ENCODE data around the gene FIGN. TPM values are rescaled to one million over a fixed set of nuclear protein-coding genes. Genes with fewer than 3 reads are reported as not detected.

The FIGN gene
- total and polyA plus RNA-seq, 9 of the 15 experiments (the other 6 are each of a cell fraction or from before 2014, with no cell fraction given), result 0.02 TPM; not detected in 8

- Histone ChIP-seq H3K9me3 (replicated peaks; ENCODE audit: control insufficient read depth, insufficient read depth, low read depth, low read length) (no peaks in the 10 kb centered on the region; the same call in 1 of the 2 replicates), H3K79me2 (ENCODE audit: control insufficient read depth, insufficient read depth, low read length) (no peaks in the 10 kb centered on the region), H3K36me3 (ENCODE audit: control insufficient read depth, insufficient read depth, low read length) (no peaks in the 10 kb centered on the region), H3K27ac (ENCODE audit: extremely low read depth, low read depth, low read length) (no peak overlapping the region), H4K20me1 (replicated peaks; ENCODE audit: control insufficient read depth, insufficient read depth, low read length) (no peaks in the 10 kb centered on the region), H3K9ac (ENCODE audit: insufficient read depth in 1 of 2, low read depth in 2 of 2, low read length in 2 of 2) (no peak overlapping the region), H3K4me3 (no peak overlapping the region), H3K4me1 (replicated peaks in 1 of 2; ENCODE audit: control insufficient read depth in 2 of 2, insufficient read depth in 2 of 2, low read length in 2 of 2) (no peaks in the 10 kb centered on the region), H2AFZ (ENCODE audit: low read depth, low read length) (no peak overlapping the region), H3K4me2 (ENCODE audit: insufficient read depth, low read length) (no peak overlapping the region), H3K9me1 (ENCODE audit: control insufficient read depth, insufficient read depth, low read length) (no peaks in the 10 kb centered on the region), H3K27me3 (ENCODE audit: control insufficient read depth in 2 of 2, insufficient read depth in 2 of 2, low read length in 2 of 2) (no peaks in the 10 kb centered on the region)
- CTCF ChIA-PET (ENCODE audit: low intra/inter-chr PET ratio), result no interaction called here
- intact Hi-C loops (cut with micrococcal nuclease), result no loop called here
- POLR2A ChIA-PET, result no interaction called here
- BruUV-seq (replicated peaks), result no TSS peak
- no peak for ATAC-seq
- in situ Hi-C loops (cut with MboI), result no loop called here
- no peak for FAIRE-seq
- 0% methylated on average over 1 of the region's 1 CpG for WGBS (ENCODE audit: insufficient coverage, low coverage, missing lambda C conversion rate)
- DNase-seq (ENCODE audit: extremely low read depth in 1 of 4, low spot score in 3 of 4), result no peak
- TF ChIP-seq MTA3 (IDR thresholded peaks at IDR 0.05; ENCODE audit: borderline replicate concordance) (no peak), PATZ1 (CRISPR knock-in tag; IDR thresholded peaks at IDR 0.05; ENCODE audit: borderline replicate concordance) (no peak), NR4A1 (CRISPR knock-in tag; IDR thresholded peaks at IDR 0.05) (no peak), NR4A1 (tag; IDR thresholded peaks at IDR 0.05) (no peak), DACH1 (IDR thresholded peaks at IDR 0.05; ENCODE audit: partially characterized antibody) (no peak), ZNF668 (CRISPR knock-in tag; IDR thresholded peaks at IDR 0.05) (no peak), XRCC4 (IDR thresholded peaks at IDR 0.05; ENCODE audit: extremely low read depth, insufficient read depth, insufficient read length) (no peak), DMBX1 (CRISPR knock-in tag; IDR thresholded peaks at IDR 0.05; ENCODE audit: borderline replicate concordance) (no peak), ZNF584 (CRISPR knock-in tag; IDR thresholded peaks at IDR 0.05; ENCODE audit: low read depth) (no peak), CREB3L1 (IDR thresholded peaks at IDR 0.05; ENCODE audit: borderline replicate concordance, low read depth) (no peak), SNAPC5 (CRISPR knock-in tag; IDR thresholded peaks at IDR 0.05) (no peak), FOXJ2 (tag; IDR thresholded peaks at IDR 0.05) (no peak), ZNF347 (CRISPR knock-in tag; IDR thresholded peaks at IDR 0.05; ENCODE audit: low read depth) (no peak), HMGXB4 (CRISPR knock-in tag; IDR thresholded peaks at IDR 0.05) (no peak), GABPB2 (CRISPR knock-in tag; conservative IDR thresholded peaks at IDR 0.05) (no peak), RBBP5 (IDR thresholded peaks at IDR 0.05; ENCODE audit: borderline replicate concordance, insufficient read depth, low read length, poor library complexity, severe bottlenecking) (no peak), PREB (CRISPR knock-in tag; IDR thresholded peaks at IDR 0.05) (no peak)
Measured at GRCh38 chr2:163625632-163626031, 110.2 kb downstream of the FIGN start.

Data from K562 (cell line).